Neural cell (in vitro differentiated cells): ENCODE measurements around the gene KCNIP4. TPM values are rescaled to one million over a fixed set of nuclear protein-coding genes. Genes with fewer than 3 reads are reported as not detected.

ENCODE experiments used
- H2AFZ ChIP-seq: fragments of 200-600, 300-800 bp; sonication (generic), shearing (Covaris generic); 2 replicates; pipeline ENCODE4 v1.6.0; 2014; ENCODE audit warnings: low read depth, mild to moderate bottlenecking, antibody characterized with exemption, low read length, moderate library complexity
- H3F3A ChIP-seq: fragments of 200-600 bp; shearing (Covaris generic); 2 replicates; pipeline ENCODE4 v1.6.1; 2016; ENCODE audit warnings: mild to moderate bottlenecking, moderate library complexity, mixed read lengths, antibody characterized with exemption, low read length; ENCODE audit not compliant: insufficient read depth, poor library complexity, severe bottlenecking
- H3K27ac ChIP-seq: fragments of 200-600, 300-800 bp; sonication (generic), shearing (Covaris generic); 2 replicates; pipeline ENCODE4 v1.5.1; 2014; ENCODE audit warnings: mild to moderate bottlenecking, low read length, moderate library complexity
- H3K27me3 ChIP-seq: fragments of 300-800, 200-600 bp; sonication (generic), shearing (Covaris generic); 2 replicates; pipeline ENCODE4 v1.6.0; 2014; ENCODE audit warnings: mild to moderate bottlenecking, low read depth, low read length, moderate library complexity; ENCODE audit not compliant: insufficient read depth
- H3K36me3 ChIP-seq: fragments of 300-800, 200-600 bp; sonication (generic), shearing (Covaris generic); 2 replicates; pipeline ENCODE4 v1.5.1; 2014; ENCODE audit warnings: mild to moderate bottlenecking, antibody characterized with exemption, low read length, moderate library complexity; ENCODE audit not compliant: insufficient read depth
- H3K4me2 ChIP-seq: fragments of 300-800, 200-600 bp; sonication (generic), shearing (Covaris generic); 2 replicates; pipeline ENCODE4 v1.6.0; 2014; ENCODE audit warnings: mild to moderate bottlenecking, low read length
- H3K4me3 ChIP-seq: fragments of 300-800, 200-600 bp; sonication (generic), shearing (Covaris generic); 2 replicates; pipeline ENCODE4 v1.5.1; 2014; ENCODE audit warnings: mild to moderate bottlenecking, low read length, moderate library complexity
- H3K79me2 ChIP-seq: fragments of 200-600 bp; shearing (Covaris generic); replicated peaks from 2 replicates; pipeline ENCODE4 v1.6.0; 2014; ENCODE audit warnings: mild to moderate bottlenecking, low read length, moderate library complexity; ENCODE audit not compliant: insufficient read depth
- H3K9ac ChIP-seq: fragments of 300-800, 200-600 bp; sonication (generic), shearing (Covaris generic); 2 replicates; pipeline ENCODE4 v1.6.1; 2016; ENCODE audit warnings: mild to moderate bottlenecking, low read length, mixed read lengths
- H3K9me2 ChIP-seq: fragments of 200-600 bp; shearing (Covaris generic); 2 replicates; pipeline ENCODE4 v1.6.1; 2016; ENCODE audit warnings: mild to moderate bottlenecking, low read length, mixed read lengths; ENCODE audit not compliant: insufficient read depth
- H3K9me3 ChIP-seq: fragments of 200-600, 300-800 bp; sonication (generic), shearing (Covaris generic); 2 replicates; pipeline ENCODE4 v1.6.1; 2016; ENCODE audit warnings: mild to moderate bottlenecking, mixed run types, low read length, moderate library complexity, mixed read lengths
- H4K20me1 ChIP-seq: fragments of 200-600 bp; shearing (Covaris generic); 2 replicates; pipeline ENCODE4 v1.6.1; 2016; ENCODE audit warnings: mild to moderate bottlenecking, mixed run types; ENCODE audit not compliant: insufficient read depth
- EP300 ChIP-seq: fragments of 450-650 bp; conservative IDR thresholded peaks from 2 replicates; pipeline ENCODE4 v1.6.1; 2014; ENCODE audit warnings: antibody characterized with exemption, mild to moderate bottlenecking, moderate library complexity; ENCODE audit not compliant: poor library complexity, severe bottlenecking
- EZH2 ChIP-seq: fragments of 200-600, 300-800 bp; shearing (Covaris generic), sonication (generic); IDR thresholded peaks from 2 replicates; pipeline ENCODE4 v1.6.1; 2014; ENCODE audit warnings: antibody characterized with exemption, low read length, borderline replicate concordance, mild to moderate bottlenecking; ENCODE audit not compliant: insufficient read depth, poor library complexity, severe bottlenecking
- MXI1 ChIP-seq: fragments of 450-650 bp; conservative IDR thresholded peaks from 2 replicates; pipeline ENCODE4 v1.6.1; 2014; ENCODE audit warnings: antibody characterized with exemption, mild to moderate bottlenecking; ENCODE audit not compliant: poor library complexity, severe bottlenecking
- POLR2AphosphoS5 ChIP-seq: IDR thresholded peaks from 2 replicates; pipeline ENCODE4 v1.6.1; 2012
- RAD21 ChIP-seq: fragments of 450-650 bp; conservative IDR thresholded peaks from 2 replicates; pipeline ENCODE4 v1.6.1; 2014; ENCODE audit warnings: antibody characterized with exemption, mild to moderate bottlenecking, moderate library complexity
- SMC3 ChIP-seq: fragments of 450-650 bp; conservative IDR thresholded peaks from 2 replicates; pipeline ENCODE4 v1.6.1; 2014; ENCODE audit warnings: antibody characterized with exemption, mild to moderate bottlenecking, moderate library complexity; ENCODE audit not compliant: poor library complexity
- TAF1 ChIP-seq: IDR thresholded peaks from 2 replicates; pipeline ENCODE4 v1.6.1; 2012; ENCODE audit warnings: low read depth
- polyA plus RNA-seq: library from polyadenylated mRNA; depleted of rRNA; stranded (reverse); fragments of >200 nt; gene quantifications from 2 replicates; pipeline ENCODE4 v1.2.3, GENCODE V29; 2014
- TF ChIP-seq, protein P1 (sequence below): IDR thresholded peaks from 2 replicates; pipeline ENCODE4 v1.6.1; 2012; ENCODE audit warnings: borderline replicate concordance
- TF ChIP-seq, protein P2 (sequence below): fragments of 450-650 bp; IDR thresholded peaks from 2 replicates; pipeline ENCODE4 v1.5.1; 2014; ENCODE audit warnings: antibody characterized with exemption, mild to moderate bottlenecking, moderate library complexity; ENCODE audit not compliant: poor library complexity, severe bottlenecking

Gene KCNIP4
- polyA plus RNA-seq, 1 donor from 2014 or later, result 22.8 TPM

DNA sequence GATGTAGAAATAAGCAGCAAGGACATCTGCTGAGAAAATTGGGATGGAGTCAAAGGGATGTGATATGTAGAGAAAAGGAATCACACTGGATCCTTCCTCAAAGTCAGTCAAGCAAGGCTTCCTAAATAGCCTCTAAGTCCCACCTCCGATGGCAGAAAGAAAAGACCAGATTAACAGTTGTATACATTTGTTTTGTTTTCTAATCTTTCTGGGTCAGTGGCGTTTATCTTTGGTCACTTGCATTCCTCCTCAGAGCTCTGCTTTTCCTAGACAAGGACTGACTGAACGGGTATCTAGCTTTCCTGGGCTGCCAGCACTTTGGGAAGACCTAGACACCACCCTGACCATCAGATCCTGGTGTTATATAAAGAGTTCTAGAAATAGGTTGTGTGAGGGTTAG, 1225.1 kb downstream of the KCNIP4 start:
- H3K9me3 ChIP-seq, result no peaks in the 10 kb centered on the region
- H3K36me3 ChIP-seq, result peaks cover 11% of the 10 kb centered on the region

DNA sequence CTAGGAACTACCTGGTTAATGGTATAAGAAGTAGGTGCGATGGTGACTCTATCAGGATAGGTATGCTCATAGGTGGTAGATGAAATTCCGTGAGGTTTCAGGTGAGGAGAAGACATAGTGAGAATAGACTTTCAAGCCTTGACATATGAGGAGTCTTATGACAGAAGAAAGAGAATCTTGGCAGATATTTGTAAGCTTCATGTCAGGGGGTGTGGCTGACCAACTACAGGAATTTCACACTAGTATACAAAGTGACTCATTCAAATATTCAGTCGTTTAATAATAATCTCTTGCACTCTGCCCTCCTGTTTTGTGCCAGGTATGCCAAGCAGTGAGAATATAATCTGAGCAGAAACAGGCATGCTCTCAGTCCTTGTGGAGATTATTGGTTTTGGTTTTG, 1225.6 kb downstream of the KCNIP4 start:
- H3K9ac ChIP-seq, result no peak overlapping the region
- no peaks in the 10 kb centered on the region for H3F3A ChIP-seq
- peaks cover 11% of the 10 kb centered on the region for H3K36me3 ChIP-seq
- H3K79me2 ChIP-seq, result no peaks in the 10 kb centered on the region
- H3K27me3 ChIP-seq, result no peaks in the 10 kb centered on the region
- no peak overlapping the region for H3K4me3 ChIP-seq
- no peaks in the 10 kb centered on the region for H3K9me3 ChIP-seq
- H3K4me2 ChIP-seq, result no peak overlapping the region
- H2AFZ ChIP-seq, result no peak overlapping the region
- H3K27ac ChIP-seq, result no peak overlapping the region
- no peaks in the 10 kb centered on the region for H3K9me2 ChIP-seq
- H4K20me1 ChIP-seq, result no peaks in the 10 kb centered on the region
- TF ChIP-seq, protein P1, sequence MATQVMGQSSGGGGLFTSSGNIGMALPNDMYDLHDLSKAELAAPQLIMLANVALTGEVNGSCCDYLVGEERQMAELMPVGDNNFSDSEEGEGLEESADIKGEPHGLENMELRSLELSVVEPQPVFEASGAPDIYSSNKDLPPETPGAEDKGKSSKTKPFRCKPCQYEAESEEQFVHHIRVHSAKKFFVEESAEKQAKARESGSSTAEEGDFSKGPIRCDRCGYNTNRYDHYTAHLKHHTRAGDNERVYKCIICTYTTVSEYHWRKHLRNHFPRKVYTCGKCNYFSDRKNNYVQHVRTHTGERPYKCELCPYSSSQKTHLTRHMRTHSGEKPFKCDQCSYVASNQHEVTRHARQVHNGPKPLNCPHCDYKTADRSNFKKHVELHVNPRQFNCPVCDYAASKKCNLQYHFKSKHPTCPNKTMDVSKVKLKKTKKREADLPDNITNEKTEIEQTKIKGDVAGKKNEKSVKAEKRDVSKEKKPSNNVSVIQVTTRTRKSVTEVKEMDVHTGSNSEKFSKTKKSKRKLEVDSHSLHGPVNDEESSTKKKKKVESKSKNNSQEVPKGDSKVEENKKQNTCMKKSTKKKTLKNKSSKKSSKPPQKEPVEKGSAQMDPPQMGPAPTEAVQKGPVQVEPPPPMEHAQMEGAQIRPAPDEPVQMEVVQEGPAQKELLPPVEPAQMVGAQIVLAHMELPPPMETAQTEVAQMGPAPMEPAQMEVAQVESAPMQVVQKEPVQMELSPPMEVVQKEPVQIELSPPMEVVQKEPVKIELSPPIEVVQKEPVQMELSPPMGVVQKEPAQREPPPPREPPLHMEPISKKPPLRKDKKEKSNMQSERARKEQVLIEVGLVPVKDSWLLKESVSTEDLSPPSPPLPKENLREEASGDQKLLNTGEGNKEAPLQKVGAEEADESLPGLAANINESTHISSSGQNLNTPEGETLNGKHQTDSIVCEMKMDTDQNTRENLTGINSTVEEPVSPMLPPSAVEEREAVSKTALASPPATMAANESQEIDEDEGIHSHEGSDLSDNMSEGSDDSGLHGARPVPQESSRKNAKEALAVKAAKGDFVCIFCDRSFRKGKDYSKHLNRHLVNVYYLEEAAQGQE, result no peak
- TF ChIP-seq POLR2AphosphoS5, result no peak
- no peak for TF ChIP-seq MXI1
- TF ChIP-seq, protein P2, sequence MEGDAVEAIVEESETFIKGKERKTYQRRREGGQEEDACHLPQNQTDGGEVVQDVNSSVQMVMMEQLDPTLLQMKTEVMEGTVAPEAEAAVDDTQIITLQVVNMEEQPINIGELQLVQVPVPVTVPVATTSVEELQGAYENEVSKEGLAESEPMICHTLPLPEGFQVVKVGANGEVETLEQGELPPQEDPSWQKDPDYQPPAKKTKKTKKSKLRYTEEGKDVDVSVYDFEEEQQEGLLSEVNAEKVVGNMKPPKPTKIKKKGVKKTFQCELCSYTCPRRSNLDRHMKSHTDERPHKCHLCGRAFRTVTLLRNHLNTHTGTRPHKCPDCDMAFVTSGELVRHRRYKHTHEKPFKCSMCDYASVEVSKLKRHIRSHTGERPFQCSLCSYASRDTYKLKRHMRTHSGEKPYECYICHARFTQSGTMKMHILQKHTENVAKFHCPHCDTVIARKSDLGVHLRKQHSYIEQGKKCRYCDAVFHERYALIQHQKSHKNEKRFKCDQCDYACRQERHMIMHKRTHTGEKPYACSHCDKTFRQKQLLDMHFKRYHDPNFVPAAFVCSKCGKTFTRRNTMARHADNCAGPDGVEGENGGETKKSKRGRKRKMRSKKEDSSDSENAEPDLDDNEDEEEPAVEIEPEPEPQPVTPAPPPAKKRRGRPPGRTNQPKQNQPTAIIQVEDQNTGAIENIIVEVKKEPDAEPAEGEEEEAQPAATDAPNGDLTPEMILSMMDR, result no peak
- TF ChIP-seq EZH2, result no peak

More for the DNA sequence above, 1225.1 kb downstream of the KCNIP4 start:
- Histone ChIP-seq H3K9ac (no peak overlapping the region), H3K27ac (no peak overlapping the region), H3K4me2 (no peak overlapping the region), H3K27me3 (no peaks in the 10 kb centered on the region), H3F3A (no peaks in the 10 kb centered on the region), H3K9me2 (no peaks in the 10 kb centered on the region), H3K4me3 (no peak overlapping the region), H4K20me1 (no peaks in the 10 kb centered on the region), H3K79me2 (no peaks in the 10 kb centered on the region), H2AFZ (no peak overlapping the region)
- TF ChIP-seq SMC3 (no peak), EZH2 (no peak)

DNA sequence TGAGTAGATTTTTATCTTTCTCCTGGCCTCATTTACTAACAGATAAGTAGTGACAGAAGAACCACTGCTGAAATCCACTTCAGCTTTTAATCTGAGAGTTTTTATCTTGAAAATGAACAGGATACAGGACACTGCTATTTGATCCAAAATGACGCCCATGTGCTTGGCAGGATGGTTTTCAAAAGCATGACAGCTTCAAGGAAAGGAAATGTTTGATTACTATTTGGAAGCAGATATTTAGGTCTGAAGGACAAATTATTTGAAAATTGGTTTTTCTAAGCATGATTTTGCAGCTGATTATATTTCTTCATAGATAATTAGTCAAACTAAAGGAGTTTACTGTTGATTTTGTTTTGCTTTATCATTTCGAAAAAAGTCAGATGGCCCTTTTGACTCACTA, 1237.2 kb downstream of the KCNIP4 start:
- no peak overlapping the region for H3K9ac ChIP-seq
- TF ChIP-seq EZH2 (no peak), TAF1 (no peak), MXI1 (no peak), POLR2AphosphoS5 (no peak), RAD21 (no peak), EP300 (no peak), SMC3 (no peak)
- TF ChIP-seq, protein P2, result no peak
- TF ChIP-seq, protein P1, result no peak
- H3K27ac ChIP-seq, result no peak overlapping the region
- H3F3A ChIP-seq, result no peaks in the 10 kb centered on the region
- H2AFZ ChIP-seq, result no peak overlapping the region
- no peaks in the 10 kb centered on the region for H3K79me2 ChIP-seq
- no peaks in the 10 kb centered on the region for H3K9me2 ChIP-seq
- H4K20me1 ChIP-seq, result no peaks in the 10 kb centered on the region
- no peaks in the 10 kb centered on the region for H3K36me3 ChIP-seq
- H3K4me2 ChIP-seq, result no peak overlapping the region
- H3K27me3 ChIP-seq, result no peaks in the 10 kb centered on the region
- H3K9me3 ChIP-seq, result no peaks in the 10 kb centered on the region
- H3K4me3 ChIP-seq, result no peak overlapping the region
